Neuronal stem cell (in vitro differentiated cells): ENCODE results near the gene PRKCE.
"Not testable (repeated sequence)": the region's sequence is repeated elsewhere in the genome, so short reads cannot be mapped to it uniquely, and the experiment has no call there.

Source experiments
- DNase-seq: peaks from one replicate; pipeline ENCODE4 v3.0.0-alpha.2; 2013; ENCODE audit warnings: low spot score
- H2AFZ ChIP-seq: one replicate; pipeline ENCODE4 v1.6.1; 2013; ENCODE audit warnings: mild to moderate bottlenecking, low read length, inconsistent platforms
- H2AK5ac ChIP-seq: 2 replicates; pipeline ENCODE4 v1.6.1; 2013; ENCODE audit warnings: low read depth, mild to moderate bottlenecking, inconsistent platforms, low read length, moderate library complexity, mixed read lengths
- H2BK120ac ChIP-seq: 2 replicates; pipeline ENCODE4 v1.6.1; 2013; ENCODE audit warnings: low read depth, mild to moderate bottlenecking, inconsistent platforms, low read length, moderate library complexity, mixed read lengths
- H2BK12ac ChIP-seq: one replicate; pipeline ENCODE4 v1.6.1; 2013; ENCODE audit warnings: low read length, inconsistent platforms
- H2BK15ac ChIP-seq: 2 replicates; pipeline ENCODE4 v1.6.1; 2013; ENCODE audit warnings: mild to moderate bottlenecking, low read length, inconsistent platforms, mixed read lengths
- H2BK5ac ChIP-seq: one replicate; pipeline ENCODE4 v1.6.1; 2013; ENCODE audit warnings: inconsistent platforms, mild to moderate bottlenecking, low read length, moderate library complexity
- H3K14ac ChIP-seq: one replicate; pipeline ENCODE4 v1.6.1; 2013; ENCODE audit warnings: low read length, inconsistent platforms
- H3K18ac ChIP-seq: 2 replicates; pipeline ENCODE4 v1.6.1; 2013; ENCODE audit warnings: low read length, inconsistent platforms
- H3K23ac ChIP-seq: 2 replicates; pipeline ENCODE4 v1.6.1; 2013; ENCODE audit warnings: low read depth, mild to moderate bottlenecking, mixed read lengths, low read length, inconsistent platforms; ENCODE audit not compliant: poor library complexity
- H3K27ac ChIP-seq: replicated peaks from 3 replicates; pipeline ENCODE4 v1.5.1; 2013; ENCODE audit warnings: low read length, inconsistent platforms
- H3K27me3 ChIP-seq, 3 experiments: 2 replicates each; pipeline ENCODE4 v1.6.1; 2013; ENCODE audit warnings: low read length in 3 of 3, mild to moderate bottlenecking in 2 of 3, inconsistent platforms in 1 of 3, low read depth in 1 of 3, mixed read lengths in 1 of 3, moderate library complexity in 1 of 3; ENCODE audit not compliant: control insufficient read depth in 3 of 3, insufficient read depth in 3 of 3
- H3K36me3 ChIP-seq, 2 donors: replicated peaks in 1 of 2; 2 replicates each; pipeline ENCODE4 v1.6.1; 2013; ENCODE audit warnings: low read length in 2 of 2; ENCODE audit not compliant: control insufficient read depth in 2 of 2, insufficient read depth in 2 of 2
- H3K4ac ChIP-seq: 2 replicates; pipeline ENCODE4 v1.6.1; 2013; ENCODE audit warnings: inconsistent platforms, mild to moderate bottlenecking, low read length, moderate library complexity
- H3K4me1 ChIP-seq, 2 donors: 1 replicate in 1 of 2; 2 replicates in 1 of 2; pipeline ENCODE4 v1.6.1; 2013; ENCODE audit warnings: low read length in 2 of 2, low read depth in 1 of 2; ENCODE audit not compliant: control insufficient read depth in 2 of 2, insufficient read depth in 1 of 2
- H3K4me2 ChIP-seq: one replicate; pipeline ENCODE4 v1.6.1; 2013; ENCODE audit warnings: mild to moderate bottlenecking, low read length, inconsistent platforms; ENCODE audit not compliant: insufficient read depth, poor library complexity, severe bottlenecking
- H3K4me3 ChIP-seq, 2 donors: 2 replicates each; pipeline ENCODE4 v1.5.1; 2013; ENCODE audit warnings: low read length in 2 of 2, mild to moderate bottlenecking in 2 of 2, inconsistent platforms in 1 of 2, moderate library complexity in 1 of 2
- H3K79me1 ChIP-seq: one replicate; pipeline ENCODE4 v1.6.1; 2013; ENCODE audit warnings: low read depth, mild to moderate bottlenecking, inconsistent platforms, low read length, moderate library complexity
- H3K9ac ChIP-seq: one replicate; pipeline ENCODE4 v1.6.1; 2013; ENCODE audit warnings: mild to moderate bottlenecking, low read depth, low read length, inconsistent platforms; ENCODE audit not compliant: poor library complexity
- H3K9me3 ChIP-seq, 2 donors: replicated peaks in 1 of 2; 2 replicates each; pipeline versions ENCODE3 to v1.6.1; 2013; ENCODE audit warnings: low read length in 2 of 2, mild to moderate bottlenecking in 2 of 2, inconsistent platforms in 1 of 2, low read depth in 1 of 2, mixed read lengths in 1 of 2, moderate library complexity in 1 of 2; ENCODE audit not compliant: control insufficient read depth in 2 of 2, insufficient read depth in 1 of 2
- H4K8ac ChIP-seq: one replicate; pipeline ENCODE4 v1.6.1; 2013; ENCODE audit warnings: low read depth, mild to moderate bottlenecking, inconsistent platforms, low read length, moderate library complexity
- H4K91ac ChIP-seq: one replicate; pipeline ENCODE4 v1.6.1; 2013; ENCODE audit warnings: low read length, low read depth, mild to moderate bottlenecking, inconsistent platforms; ENCODE audit not compliant: poor library complexity
- WGBS, 2 donors: extraction: QIAGEN DNeasy Blood & Tissue Kit; methylation state at CpG; one replicate each; pipeline ENCODE4 v1.1.7; 2013; ENCODE audit warnings: missing lambda C conversion rate in 2 of 2, mixed read lengths in 1 of 2; ENCODE audit not compliant: insufficient read length in 2 of 2, insufficient replicate concordance in 1 of 2; ENCODE audit errors: extremely low coverage in 2 of 2; 5-methylcytosine and 5-hydroxymethylcytosine counted together

Gene PRKCE

DNA sequence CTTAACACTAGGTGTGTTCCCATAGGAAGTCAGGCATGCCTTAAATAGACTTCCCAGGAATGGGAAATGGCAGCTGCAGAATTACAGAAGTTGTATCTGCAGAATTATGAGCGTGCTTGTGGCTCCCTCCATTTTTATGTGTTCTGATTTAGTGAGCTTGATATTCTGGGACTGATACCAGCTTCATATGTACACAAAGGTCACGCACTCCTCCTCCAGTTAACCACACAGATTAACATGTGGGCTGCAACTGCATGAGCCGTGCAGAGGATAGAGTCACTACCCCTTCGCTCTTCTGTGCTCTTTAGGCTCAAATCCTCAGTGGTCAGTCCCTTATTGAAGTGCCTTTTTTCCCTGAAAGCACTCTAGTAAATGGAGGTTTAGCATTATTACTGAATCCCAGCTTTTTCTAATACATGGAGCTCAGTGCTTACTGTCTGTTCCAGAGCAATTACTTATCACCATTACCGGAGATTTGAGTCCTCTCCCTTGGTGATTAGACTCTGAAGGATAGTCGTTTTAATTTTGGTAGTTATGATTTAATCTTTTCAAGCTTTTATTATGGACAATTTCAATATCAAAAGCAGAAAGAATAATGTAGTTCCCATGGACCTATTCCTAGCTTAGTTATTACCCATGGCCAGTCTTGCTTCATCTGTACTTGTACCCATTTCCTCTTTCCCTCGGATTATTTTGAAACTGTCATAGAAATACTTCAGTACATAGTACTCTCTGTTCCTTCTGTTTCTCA is 238.3 kb downstream of the PRKCE start:
- Histone ChIP-seq H4K8ac (no peak overlapping the region), H2BK12ac (no peak overlapping the region), H2BK5ac (no peak overlapping the region), H3K23ac (no peak overlapping the region), H3K18ac (no peak overlapping the region), H3K27me3 (no peaks in the 10 kb centered on the region), H3K9me3 (no peaks in the 10 kb centered on the region), H3K79me1 (no peaks in the 10 kb centered on the region), H3K4ac (no peak overlapping the region), H4K91ac (no peak overlapping the region), H2AFZ (no peak overlapping the region), H2BK120ac (no peak overlapping the region), H3K27ac (no peak overlapping the region), H2AK5ac (no peak overlapping the region), H3K9ac (no peak overlapping the region), H3K4me3 (no peak overlapping the region), H3K36me3 (no peaks in the 10 kb centered on the region), H2BK15ac (no peak overlapping the region), H3K4me2 (no peak overlapping the region), H3K4me1 (peaks cover 0 to 12% of the 10 kb centered on the region in 2 donors), H3K14ac (no peak overlapping the region)
- no CpG with 5 or more reads among the region's 7 CpGs for WGBS, 2 donors
- no peak for DNase-seq

DNA sequence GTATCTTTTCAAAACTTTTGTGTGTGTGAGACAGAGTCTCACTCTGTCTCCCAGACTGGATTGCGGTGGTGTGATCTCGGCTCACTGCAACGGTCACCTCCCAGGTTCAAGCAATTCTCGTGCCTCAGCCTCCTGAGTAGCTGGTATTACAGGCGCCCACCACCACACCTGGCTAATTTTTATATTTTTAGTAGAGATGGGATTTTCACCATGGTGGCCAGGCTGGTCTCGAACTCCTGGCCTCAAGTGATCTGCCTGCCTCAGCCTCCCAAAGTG is 238.8 kb downstream of the PRKCE start:
- H3K27ac ChIP-seq, H2AK5ac ChIP-seq, H3K9ac ChIP-seq, DNase-seq, H3K23ac ChIP-seq, H2BK12ac ChIP-seq, H3K4me2 ChIP-seq, H3K36me3 ChIP-seq, H4K91ac ChIP-seq, H3K18ac ChIP-seq, H2BK15ac ChIP-seq, H3K79me1 ChIP-seq, H3K14ac ChIP-seq, H3K4ac ChIP-seq, H2BK120ac ChIP-seq, H2BK5ac ChIP-seq, H3K9me3 ChIP-seq, H3K27me3 ChIP-seq, H4K8ac ChIP-seq, H3K4me3 ChIP-seq, H3K4me1 ChIP-seq, H2AFZ ChIP-seq: not testable (repeated sequence)
- WGBS, 2 donors: no CpG with 5 or more reads among the region's 6 CpGs

DNA sequence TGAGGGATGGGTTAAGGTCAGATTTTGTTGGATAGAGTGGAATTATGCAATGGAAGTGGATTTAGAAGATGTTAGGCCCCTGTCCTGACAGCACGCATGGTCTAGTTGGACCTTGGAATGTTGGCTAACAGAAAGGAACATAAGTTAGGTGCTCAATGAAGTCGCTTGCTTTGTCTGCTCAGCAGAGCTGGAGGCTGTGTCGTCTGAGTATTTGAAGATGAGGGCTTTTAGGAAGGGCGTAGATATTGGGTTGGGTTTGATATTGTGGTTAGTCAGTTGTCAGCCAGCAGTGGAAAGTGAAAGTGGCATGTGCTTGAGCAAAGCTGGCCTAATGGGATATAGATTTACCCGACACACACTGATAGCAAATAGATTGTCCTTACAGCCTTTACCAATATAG is 239.3 kb downstream of the PRKCE start:
- no peak for DNase-seq
- H3K4me3 ChIP-seq: no peak overlapping the region
- no peak overlapping the region for H3K14ac ChIP-seq
- no peaks in the 10 kb centered on the region for H3K9me3 ChIP-seq
- WGBS, 2 donors: 100% methylated on average over 1 of the region's 5 CpGs; no CpG with 5 or more reads in 1 of the 2 donors
- H3K23ac ChIP-seq: no peak overlapping the region
- H2BK120ac ChIP-seq: no peak overlapping the region
- no peak overlapping the region for H3K27ac ChIP-seq
- H3K36me3 ChIP-seq: no peaks in the 10 kb centered on the region
- no peaks in the 10 kb centered on the region for H3K79me1 ChIP-seq
- no peak overlapping the region for H2AFZ ChIP-seq
- no peak overlapping the region for H3K4me2 ChIP-seq
- no peak overlapping the region for H4K8ac ChIP-seq
- no peaks in the 10 kb centered on the region for H3K27me3 ChIP-seq
- H2BK5ac ChIP-seq: no peak overlapping the region
- H2BK12ac ChIP-seq: no peak overlapping the region
- H2AK5ac ChIP-seq: no peak overlapping the region
- no peak overlapping the region for H3K4ac ChIP-seq
- H3K18ac ChIP-seq: no peak overlapping the region
- no peak overlapping the region for H3K9ac ChIP-seq
- H2BK15ac ChIP-seq: no peak overlapping the region
- H3K4me1 ChIP-seq: peaks cover 0 to 4% of the 10 kb centered on the region in 2 donors
- H4K91ac ChIP-seq: no peak overlapping the region

DNA sequence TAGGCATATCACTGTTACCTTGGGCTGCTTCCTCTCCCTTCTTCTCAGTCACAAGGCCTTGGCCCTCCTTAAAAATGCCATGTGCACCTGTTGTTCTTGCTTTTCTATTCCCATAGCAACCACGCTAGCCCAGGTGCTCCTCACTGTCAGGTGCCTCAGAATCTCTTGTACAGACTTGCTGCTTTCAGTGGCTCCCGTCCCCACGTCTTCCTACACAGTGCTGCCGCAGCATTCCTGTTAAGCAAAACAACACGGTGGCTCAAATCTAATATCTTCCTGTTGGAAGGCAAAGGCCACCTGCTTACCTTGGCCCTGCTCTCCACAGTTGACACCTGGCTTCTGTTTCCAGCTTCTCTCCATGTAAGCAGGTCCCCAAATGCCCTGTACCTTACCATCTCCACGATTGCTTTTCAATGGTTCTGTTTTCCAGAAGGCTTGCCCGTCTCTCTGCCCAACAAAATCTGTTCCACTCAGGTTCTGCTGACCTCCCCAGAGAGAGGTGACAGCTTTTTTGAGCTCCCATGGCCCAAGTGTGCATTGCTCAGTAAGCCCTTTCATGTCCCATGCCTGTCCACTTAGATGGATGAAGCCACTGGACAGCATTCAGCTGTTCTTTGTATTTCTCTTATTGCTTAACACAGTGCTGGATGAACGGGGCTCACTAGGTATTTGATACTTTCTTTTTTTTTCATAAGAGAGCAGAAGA is 240.4 kb downstream of the PRKCE start:
- WGBS, 2 donors: no CpG with 5 or more reads among the region's 8 CpGs
- H3K36me3 ChIP-seq: no peaks in the 10 kb centered on the region
- H3K4me1 ChIP-seq: peaks cover 0 to 3% of the 10 kb centered on the region in 2 donors
- H3K23ac ChIP-seq: no peak overlapping the region
- no peaks in the 10 kb centered on the region for H3K9me3 ChIP-seq
- no peak overlapping the region for H2BK15ac ChIP-seq
- H3K27ac ChIP-seq: no peak overlapping the region
- no peak overlapping the region for H4K91ac ChIP-seq
- no peak overlapping the region for H2BK5ac ChIP-seq
- H3K4ac ChIP-seq: no peak overlapping the region
- no peaks in the 10 kb centered on the region for H3K79me1 ChIP-seq
- H2AFZ ChIP-seq: no peak overlapping the region
- no peak for DNase-seq
- H3K14ac ChIP-seq: no peak overlapping the region
- no peaks in the 10 kb centered on the region for H3K27me3 ChIP-seq
- H3K9ac ChIP-seq: no peak overlapping the region
- no peak overlapping the region for H3K4me2 ChIP-seq
- no peak overlapping the region for H2BK12ac ChIP-seq
- no peak overlapping the region for H2AK5ac ChIP-seq
- no peak overlapping the region for H3K4me3 ChIP-seq
- no peak overlapping the region for H4K8ac ChIP-seq
- no peak overlapping the region for H3K18ac ChIP-seq
- H2BK120ac ChIP-seq: no peak overlapping the region
